GM21360 (cell line): ENCODE data around the gene REXO1.

Source experiments
- ATAC-seq: cut with Tn5 transposase; IDR thresholded peaks from one replicate; pipeline ENCODE4 v1.9.1; 2021; ENCODE audit warnings: mild to moderate bottlenecking, moderate library complexity; ENCODE audit not compliant: unreplicated experiment

The REXO1 gene

DNA sequence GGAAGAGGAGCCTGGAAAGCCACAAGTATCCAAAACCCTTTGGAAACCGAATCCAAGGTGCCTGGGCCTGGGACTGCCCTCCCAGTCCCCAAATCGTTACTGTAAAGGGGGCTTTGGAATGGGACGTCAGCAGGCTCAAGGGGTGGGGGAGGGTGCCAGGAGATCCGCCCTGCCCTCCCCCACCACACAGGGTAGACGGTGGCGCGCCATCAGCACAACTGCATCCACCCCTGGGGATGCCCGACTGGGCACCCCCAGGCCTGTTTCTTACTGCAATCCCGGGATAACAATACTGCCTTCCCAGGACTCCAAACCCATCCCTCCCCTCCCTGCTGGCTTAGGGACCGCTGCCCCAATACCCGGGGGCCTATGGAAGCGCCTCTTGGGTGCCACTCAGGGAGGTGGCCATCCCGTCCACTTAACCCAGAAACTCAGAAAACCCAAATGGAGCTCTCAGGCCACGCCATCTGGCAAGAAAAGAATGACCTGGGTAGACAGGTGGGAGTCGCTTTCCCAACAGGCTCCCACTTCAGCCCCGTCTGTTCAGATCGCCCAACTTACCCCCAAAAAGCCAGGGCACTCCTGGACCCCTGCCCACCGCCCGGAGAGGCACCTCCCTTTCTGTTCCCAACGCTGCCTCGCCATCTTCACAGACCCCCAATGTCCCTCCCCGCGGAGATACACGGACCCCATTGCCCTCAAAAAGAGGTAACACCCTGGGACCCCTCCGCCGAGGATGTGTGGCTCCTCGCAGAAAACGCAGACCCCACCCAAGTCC lies 12.7 kb upstream of the REXO1 start:
- ATAC-seq, result no peak

GRCh38 chr19:1860042-1860775 lies 11.9 kb upstream of the REXO1 start:
- ATAC-seq, result no peak

DNA sequence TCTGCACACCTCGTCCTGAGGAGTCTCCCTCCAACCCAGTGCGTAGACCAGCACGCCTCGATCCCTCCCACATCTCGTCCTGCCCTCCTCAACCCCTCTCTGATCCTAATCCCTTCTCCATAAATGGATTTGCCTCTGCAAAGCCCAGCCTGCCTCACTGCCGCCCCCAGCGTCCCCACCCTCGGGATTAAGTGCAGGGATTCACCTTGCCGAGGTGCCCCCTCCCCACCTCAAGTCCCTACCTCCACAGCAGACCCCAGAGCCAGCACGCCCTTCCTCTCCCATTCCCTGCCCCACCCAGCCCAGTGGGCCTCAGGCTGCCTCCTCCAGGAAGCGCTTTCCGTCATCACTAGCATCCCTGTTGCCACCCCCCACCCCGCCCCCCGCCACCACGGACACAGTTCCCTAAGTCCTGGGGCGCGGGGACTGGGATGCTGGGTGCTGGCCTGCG lies 11.1 kb upstream of the REXO1 start:
- no peak for ATAC-seq

DNA sequence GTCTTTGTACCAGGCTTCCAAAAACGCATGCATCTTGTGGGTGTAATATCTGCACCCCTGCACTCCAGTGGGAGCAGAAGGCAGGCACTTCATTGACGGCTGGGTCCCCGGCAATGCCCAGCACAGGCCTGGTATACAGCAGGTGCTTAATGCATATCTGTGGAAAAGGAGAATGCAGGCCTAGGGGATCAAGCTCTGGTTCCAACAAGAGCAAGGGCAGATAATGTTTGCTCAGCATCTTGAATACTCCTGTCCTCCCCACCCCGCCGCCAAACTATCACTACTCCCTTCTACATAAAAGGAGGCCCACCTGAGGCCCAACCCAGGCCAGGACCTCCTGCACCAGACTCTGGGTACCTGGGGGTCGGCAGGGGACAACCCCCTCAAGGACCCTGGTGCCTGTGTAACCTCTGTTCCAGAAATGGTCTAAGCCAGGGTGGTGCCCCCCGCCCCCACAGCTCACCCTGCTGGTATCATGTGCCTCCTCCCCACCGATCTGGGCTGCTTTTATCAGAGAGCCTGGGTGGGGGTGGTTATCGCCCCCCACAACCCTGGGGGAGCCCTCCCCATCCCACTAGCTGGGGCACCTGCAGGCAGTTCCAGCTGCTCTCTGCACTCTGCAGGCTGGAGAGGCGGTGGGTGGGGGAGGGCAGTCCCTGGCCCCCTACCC lies 10.3 kb upstream of the REXO1 start:
- ATAC-seq, result no peak

GRCh38 chr19:1857648-1858326 lies 9.5 kb upstream of the REXO1 start:
- ATAC-seq, result no peak

DNA sequence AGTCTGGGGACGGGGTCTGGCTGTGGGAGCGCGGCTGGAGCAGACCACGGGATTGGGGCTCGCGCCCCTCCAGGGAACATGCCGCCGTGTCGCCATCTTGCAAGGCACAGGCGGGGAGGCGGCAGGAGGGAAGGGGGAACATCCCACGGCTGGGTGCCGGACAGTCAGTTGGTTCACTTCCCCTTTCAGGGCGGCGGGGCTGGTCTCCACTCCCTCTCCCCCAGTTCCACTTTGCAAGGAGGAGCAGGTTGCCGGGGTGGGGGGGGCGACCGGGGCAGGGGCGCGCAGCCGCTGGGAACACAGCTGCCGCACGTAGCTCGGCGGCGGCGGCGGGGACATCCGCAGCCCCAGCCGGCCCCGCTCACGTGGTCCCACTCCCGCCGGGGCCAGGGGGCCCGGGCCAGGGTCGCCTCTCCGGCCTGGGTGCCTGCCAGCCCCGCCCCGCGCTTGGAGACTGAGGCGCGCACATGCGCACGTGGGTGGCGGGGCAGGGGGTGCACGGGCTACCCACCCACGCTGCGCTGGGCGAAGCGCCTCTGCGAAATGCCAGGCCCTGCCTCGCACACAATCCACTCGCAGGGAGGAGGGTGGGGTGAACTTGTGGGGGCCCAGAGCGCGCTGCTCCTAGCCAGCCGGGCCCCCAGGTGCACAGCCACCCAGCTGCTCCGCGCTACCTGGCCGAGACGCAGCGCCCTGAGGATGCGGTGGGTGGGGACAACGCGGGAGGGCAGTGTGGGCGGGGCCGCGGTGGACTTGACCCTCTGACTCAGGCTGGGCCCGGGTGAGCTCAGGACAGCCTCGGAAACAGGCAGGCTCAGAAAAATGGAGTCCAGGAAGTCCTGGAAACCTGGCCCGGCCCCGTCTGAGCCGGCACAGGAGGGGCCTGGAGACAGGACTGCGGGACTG lies 8.7 kb upstream of the REXO1 start:
- no peak for ATAC-seq

GRCh38 chr19:1856345-1856697 lies 8.0 kb upstream of the REXO1 start:
- no peak for ATAC-seq

- ATAC-seq, result no peak
Observed at GRCh38 chr19:1855828-1856255, 7.6 kb upstream of the REXO1 start.

DNA sequence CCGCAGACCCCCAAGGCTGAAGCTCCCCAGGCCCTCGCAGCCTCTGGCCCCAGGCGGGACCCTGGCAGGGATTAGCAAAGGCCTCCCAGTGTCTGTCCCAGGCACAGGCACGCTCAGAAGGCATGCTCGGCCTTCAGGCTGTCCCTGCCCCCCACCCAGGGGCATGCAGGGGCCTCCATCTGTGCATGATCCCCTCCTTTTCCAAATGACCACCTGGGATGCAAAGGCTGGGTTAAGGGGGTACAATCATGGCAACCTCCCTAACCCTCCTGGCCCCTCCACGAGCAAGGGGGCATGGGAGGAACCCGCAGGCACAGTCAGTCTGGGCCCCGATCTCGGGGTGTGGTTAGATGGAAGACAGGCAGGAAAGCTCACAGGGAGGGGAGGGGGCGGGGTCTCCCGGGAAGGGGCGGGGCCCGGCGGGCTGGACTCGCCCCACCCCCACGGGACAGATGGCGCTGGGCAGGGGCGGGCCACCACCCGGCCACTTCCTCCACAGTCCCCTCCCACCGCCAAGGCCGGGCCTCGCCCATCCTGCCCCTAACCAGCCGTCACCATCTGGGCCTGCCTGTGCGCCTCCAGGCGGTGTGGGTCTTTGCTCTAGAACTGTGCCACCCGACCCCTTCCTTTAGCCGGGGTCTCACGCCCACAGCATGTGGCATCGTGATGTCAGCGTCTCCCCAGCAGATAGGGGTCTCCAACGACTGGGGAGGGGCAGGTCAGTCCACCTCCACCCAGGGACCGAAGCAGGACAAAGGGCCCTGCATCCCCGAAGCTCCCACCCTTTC lies 7.0 kb upstream of the REXO1 start:
- peak; percentile 42 for ATAC-seq

DNA sequence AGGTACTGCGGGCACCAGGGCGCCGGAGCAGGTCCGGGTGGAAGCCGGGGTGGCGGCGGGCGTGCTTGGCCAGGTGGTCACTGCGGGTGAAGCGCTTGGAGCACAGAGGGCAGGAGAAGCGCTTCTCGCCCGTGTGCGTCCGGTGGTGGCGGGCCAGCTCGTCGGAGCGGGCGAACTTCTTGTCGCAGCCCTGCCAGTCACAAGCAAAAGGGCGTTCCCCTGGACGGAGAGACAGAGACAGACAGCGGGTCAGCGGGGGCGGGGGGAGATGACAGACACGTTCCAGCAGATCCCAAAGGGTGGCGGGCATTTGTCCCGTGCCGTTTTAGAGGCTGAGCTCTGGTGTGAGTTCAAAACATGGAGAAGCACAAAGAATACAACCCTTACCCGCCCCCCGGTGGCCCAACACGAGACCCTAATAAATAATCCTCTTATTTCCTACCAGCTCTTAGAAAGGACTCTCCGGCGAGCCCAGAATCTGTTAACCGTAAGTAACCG lies 6.3 kb upstream of the REXO1 start:
- ATAC-seq, result no peak

DNA sequence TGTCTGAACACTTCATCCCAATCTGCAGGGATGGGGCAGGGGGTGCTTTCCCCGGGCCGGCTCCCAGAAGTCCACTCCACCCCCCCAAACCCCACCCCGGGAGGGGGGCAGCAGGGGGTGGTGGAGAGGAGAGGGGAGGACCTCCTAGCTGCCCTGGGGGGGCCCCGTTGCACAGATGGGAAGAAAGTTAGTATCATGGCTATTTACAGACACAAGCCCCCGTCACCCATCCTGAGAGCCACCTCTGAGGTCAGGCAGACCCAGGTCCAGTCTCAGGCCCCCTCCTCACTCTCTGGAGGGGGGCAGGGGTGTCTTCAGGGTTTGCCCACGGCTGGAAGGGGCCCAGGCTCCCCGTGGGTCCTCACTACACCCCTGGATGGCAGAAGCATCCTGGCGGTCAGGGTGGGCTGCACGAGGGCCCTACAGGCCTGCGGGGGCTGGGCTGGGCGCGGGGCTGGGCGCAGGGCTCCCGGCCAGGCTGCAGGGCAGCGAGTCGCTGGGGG lies 5.8 kb upstream of the REXO1 start:
- no peak for ATAC-seq

DNA sequence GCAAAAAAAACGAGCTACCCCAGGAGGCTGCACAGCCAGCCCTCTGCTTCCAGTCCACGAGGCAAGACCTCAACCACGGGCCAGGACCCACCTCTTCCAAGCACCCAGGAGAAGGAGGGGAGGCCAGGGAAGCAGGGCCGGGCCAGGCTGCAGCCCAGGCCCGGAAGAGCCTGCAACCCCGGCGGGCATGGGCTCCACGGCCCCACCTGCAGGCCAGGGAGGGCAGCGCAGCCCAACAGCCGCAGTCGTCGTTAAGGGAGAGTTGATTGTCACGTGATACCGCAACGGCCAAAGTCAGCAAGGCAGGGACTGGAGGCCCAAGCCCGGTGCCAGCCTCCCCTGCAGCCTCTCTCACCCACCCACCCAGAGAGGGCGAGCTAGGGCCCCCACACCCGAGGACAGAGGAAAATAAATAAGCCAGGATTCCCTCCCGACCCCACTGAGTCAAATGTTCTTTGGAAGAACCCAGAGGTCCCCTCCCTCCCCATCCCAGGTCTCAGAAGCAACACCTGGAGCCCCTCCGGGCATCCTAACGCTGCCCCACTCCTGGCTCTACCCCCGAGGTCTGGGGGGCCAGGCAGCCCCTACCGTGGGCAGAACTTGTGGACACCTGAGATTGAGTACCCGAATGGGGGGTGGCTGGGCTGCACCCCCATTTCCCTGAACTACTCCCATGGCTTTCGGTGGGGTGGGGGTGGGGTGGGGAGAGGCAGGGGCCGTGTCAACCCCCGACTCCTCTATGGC lies 5.2 kb upstream of the REXO1 start:
- no peak for ATAC-seq

- no peak for ATAC-seq
Observed at GRCh38 chr19:1852581-1853128, 4.4 kb upstream of the REXO1 start.

- ATAC-seq, result no peak
Observed at GRCh38 chr19:1851654-1852580, 3.6 kb upstream of the REXO1 start.

DNA sequence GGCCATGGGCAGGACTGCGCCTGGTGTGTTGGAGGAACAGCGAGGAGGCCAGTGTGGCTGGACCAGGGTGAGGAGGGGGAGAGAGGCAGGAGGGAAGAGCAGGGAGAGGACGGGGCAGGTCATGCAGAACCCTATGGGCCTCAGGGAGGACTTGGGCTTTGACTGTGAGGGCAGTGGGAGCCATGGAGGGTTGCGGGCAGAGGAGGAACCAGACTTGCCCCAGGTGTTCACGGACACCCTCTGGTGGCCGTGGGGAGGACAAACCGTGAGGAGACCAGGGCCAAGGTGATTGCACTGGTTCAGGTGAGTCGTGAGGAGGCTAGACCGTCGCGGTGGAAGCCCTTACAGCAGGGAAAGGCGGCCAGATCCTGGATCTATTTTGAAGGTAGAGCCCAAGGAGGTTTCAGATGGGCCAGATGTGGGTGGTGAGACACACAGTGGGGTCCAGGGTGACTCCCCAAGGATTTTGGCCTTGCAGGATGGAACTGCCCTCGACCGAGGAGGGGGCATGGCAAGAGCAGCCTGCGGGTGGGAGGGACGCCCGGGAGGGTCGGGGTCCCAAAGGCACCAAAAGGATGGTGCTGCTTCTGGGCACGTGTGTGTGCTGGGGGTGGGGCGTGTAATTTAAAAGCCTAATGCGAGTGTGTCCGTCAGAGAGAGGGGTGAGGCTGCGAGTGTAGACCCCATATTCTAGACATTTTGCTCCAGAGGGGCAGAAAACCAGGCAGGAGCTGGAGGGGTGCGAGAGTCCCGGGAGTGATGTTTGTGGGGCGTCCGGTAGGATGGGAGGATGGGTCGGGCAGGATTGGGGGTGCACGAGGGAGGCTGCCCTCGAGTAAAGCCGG lies 2.7 kb upstream of the REXO1 start:
- ATAC-seq, result no peak

DNA sequence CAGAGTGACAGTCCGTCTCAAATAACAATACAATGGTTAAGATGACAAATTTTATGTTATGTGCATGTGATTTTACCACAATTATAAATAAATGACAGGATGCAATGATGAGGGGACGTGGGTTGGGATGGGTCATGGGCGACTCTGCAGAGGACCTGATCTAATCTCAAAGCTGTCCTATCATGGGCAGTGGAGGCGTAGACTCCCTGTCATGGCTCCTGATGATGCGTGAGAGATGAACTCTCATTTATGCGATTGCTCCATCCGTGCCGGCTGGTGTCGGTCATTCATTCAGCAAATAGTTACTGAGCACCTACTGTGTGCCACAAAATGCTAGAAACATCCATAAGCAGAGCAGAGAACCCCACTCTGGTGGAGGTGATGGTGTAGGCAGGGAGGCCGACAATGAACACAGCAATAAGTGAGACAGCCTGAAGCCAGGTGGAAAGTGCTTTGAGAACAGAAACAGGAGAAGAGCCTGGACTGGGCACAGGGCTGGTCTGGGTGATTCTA lies 1.7 kb upstream of the REXO1 start:
- ATAC-seq, result no peak
